CD4-positive, alpha-beta T cell (primary cell): ENCODE measurements around the gene HLA-F. TPM values are rescaled to one million over a fixed set of nuclear protein-coding genes. Genes with fewer than 3 reads are reported as not detected.

Experiments used
- ATAC-seq: fragments of 200-7000 bp; cut with Tn5 transposase; one replicate; pipeline ENCODE4 v1.10.0; 2022; ENCODE audit warnings: mild to moderate bottlenecking; ENCODE audit not compliant: poor library complexity
- CTCF ChIA-PET: fragments of 350-600 bp; sonication (Branson Sonifier 250); formaldehyde crosslinking; loops from one replicate; lab custom pipeline; 2021; ENCODE audit warnings: antibody characterized with exemption, inconsistent platforms; lab: Charles Lee
- POLR2A ChIA-PET: fragments of 350-600 bp; sonication (Branson Sonifier 250); formaldehyde crosslinking; loops from one replicate; lab custom pipeline; 2021; ENCODE audit warnings: antibody characterized with exemption, inconsistent platforms; lab: Charles Lee
- DNase-seq, 14 experiments: peaks; one replicate each; pipeline ENCODE4 v3.0.0-alpha.2; 2013 to 2020; ENCODE audit warnings: mixed read lengths in 2 of 14
- H3K27ac ChIP-seq, 2 donors: one replicate each; pipeline versions ENCODE4 v1.5.1 to v1.7.0; 2013; ENCODE audit warnings: low read length in 2 of 2, low read depth in 1 of 2, mild to moderate bottlenecking in 1 of 2
- H3K27me3 ChIP-seq, 2 experiments: 1 replicate in 1 of 2; 2 replicates in 1 of 2; pipeline versions ENCODE4 v1.6.1 to v1.7.0; 2013; ENCODE audit warnings: low read length in 2 of 2, control low read depth in 1 of 2, mild to moderate bottlenecking in 1 of 2, moderate library complexity in 1 of 2; ENCODE audit not compliant: insufficient read depth in 2 of 2, control insufficient read depth in 1 of 2
- H3K36me3 ChIP-seq: one replicate; pipeline ENCODE4 v1.6.1; 2013; ENCODE audit warnings: low read length, control low read depth; ENCODE audit not compliant: insufficient read depth
- H3K4me1 ChIP-seq: one replicate; pipeline ENCODE4 v1.6.1; 2013; ENCODE audit warnings: low read length, control low read depth; ENCODE audit not compliant: insufficient read depth
- H3K4me3 ChIP-seq: one replicate; pipeline ENCODE4 v1.5.1; 2013; ENCODE audit warnings: mild to moderate bottlenecking, low read length, moderate library complexity
- H3K9me3 ChIP-seq, 2 experiments: 1 replicate in 1 of 2; 2 replicates in 1 of 2; pipeline versions ENCODE4 v1.6.1 to v1.7.0; 2013; ENCODE audit warnings: low read length in 2 of 2, mild to moderate bottlenecking in 2 of 2, control low read depth in 1 of 2, moderate library complexity in 1 of 2; ENCODE audit not compliant: control insufficient read depth in 1 of 2, insufficient read depth in 1 of 2
- H3K27ac Mint-ChIP-seq: one replicate; pipeline ENCODE4 v1.8.0; 2020; ENCODE audit warnings: mixed read lengths
- H3K27me3 Mint-ChIP-seq: one replicate; pipeline ENCODE4 v1.8.0; 2021; ENCODE audit warnings: mixed read lengths
- H3K36me3 Mint-ChIP-seq: one replicate; pipeline ENCODE4 v1.8.0; 2021; ENCODE audit warnings: low read depth, mixed read lengths
- H3K4me1 Mint-ChIP-seq: one replicate; pipeline ENCODE4 v1.8.0; 2021; ENCODE audit warnings: low read depth, mixed read lengths
- H3K4me3 Mint-ChIP-seq: one replicate; pipeline ENCODE4 v1.8.0; 2020; ENCODE audit warnings: mild to moderate bottlenecking, mixed read lengths
- H3K9me3 Mint-ChIP-seq: one replicate; pipeline ENCODE4 v1.8.0; 2020; ENCODE audit warnings: mixed read lengths
- intact Hi-C, 2 experiments: fragments of 100-400 bp; cut with DNase I in 1 of 2; cut with micrococcal nuclease in 1 of 2; formaldehyde crosslinking; loops; one replicate each; pipeline versions ENCODE4 v1.15.1 to v1.9.0; 2023 to 2025; cut with DNase I, micrococcal nuclease
- total RNA-seq, 174 experiments: library from RNA in 2 of 174; stranded (reverse) in 2 of 174; gene quantifications; one replicate each; pipeline ENCODE4 v1.2.3 and lab custom pipeline; 2021 to 2026
- TF ChIP-seq, protein P1 (sequence below): fragments of 200-600 bp; IDR thresholded peaks from one replicate; pipeline ENCODE4 v1.8.0; 2022; ENCODE audit warnings: antibody characterized with exemption, mild to moderate bottlenecking

HLA-F gene
- total RNA-seq, 2 experiments from 2014 or later, result 560 TPM

DNA sequence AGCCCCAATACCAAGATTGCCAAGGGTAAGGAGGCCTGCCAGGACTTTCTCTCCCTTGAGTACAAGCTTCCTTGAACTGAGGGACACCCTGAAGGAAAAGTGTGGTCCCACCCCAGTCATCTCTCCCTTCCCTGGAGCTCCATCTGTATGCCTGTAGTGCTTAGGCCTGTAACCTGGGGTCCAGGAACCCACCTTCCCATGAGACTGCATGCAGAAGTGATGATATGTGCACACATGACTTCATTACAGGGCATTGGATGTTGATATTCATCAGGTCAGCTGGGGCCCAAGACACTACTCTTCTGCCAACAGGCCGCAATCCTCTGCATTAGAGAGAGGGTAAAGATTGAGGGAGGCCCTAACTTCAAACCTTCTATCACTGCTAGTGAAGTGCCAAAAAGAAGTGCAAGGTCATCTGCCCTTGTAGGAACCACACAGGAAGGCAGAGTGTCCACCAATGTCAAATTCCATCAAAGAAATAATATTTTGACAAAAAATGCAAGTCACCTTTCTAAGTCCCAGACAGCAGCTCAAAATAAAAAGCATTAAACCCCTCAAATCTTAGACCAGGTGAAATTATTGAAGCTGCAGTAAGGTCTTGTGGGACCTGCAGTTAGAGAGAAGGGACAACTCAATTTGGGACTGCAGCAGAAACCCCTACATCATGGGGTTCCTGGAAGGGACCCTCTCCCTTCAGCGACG is 5.1 kb downstream of the HLA-F start:
- no peaks in the 10 kb centered on the region for H3K27me3 ChIP-seq
- Mint-ChIP-seq H3K27me3 (no peaks in the 10 kb centered on the region), H3K36me3 (peaks cover 61% of the 10 kb centered on the region), H3K9me3 (no peaks in the 10 kb centered on the region), H3K4me1 (peaks cover 76% of the 10 kb centered on the region), H3K4me3 (peak overlapping the region; percentile 97), H3K27ac (peak overlapping the region; percentile 95)
- DNase-seq (peak in 2 of 14 experiments; percentile 11 to 24), ATAC-seq (no peak)
- TF ChIP-seq, protein P1, sequence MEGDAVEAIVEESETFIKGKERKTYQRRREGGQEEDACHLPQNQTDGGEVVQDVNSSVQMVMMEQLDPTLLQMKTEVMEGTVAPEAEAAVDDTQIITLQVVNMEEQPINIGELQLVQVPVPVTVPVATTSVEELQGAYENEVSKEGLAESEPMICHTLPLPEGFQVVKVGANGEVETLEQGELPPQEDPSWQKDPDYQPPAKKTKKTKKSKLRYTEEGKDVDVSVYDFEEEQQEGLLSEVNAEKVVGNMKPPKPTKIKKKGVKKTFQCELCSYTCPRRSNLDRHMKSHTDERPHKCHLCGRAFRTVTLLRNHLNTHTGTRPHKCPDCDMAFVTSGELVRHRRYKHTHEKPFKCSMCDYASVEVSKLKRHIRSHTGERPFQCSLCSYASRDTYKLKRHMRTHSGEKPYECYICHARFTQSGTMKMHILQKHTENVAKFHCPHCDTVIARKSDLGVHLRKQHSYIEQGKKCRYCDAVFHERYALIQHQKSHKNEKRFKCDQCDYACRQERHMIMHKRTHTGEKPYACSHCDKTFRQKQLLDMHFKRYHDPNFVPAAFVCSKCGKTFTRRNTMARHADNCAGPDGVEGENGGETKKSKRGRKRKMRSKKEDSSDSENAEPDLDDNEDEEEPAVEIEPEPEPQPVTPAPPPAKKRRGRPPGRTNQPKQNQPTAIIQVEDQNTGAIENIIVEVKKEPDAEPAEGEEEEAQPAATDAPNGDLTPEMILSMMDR, result no peak
- intact Hi-C loops, result loop anchor here in 1 of 2 experiments (10.0 kb wide), 1 partner anchor 236 kb away; no protein-coding TSS in a partner anchor
- H3K4me1 ChIP-seq, result peaks cover 51% of the 10 kb centered on the region
- H3K9me3 ChIP-seq, result no peaks in the 10 kb centered on the region
- CTCF ChIA-PET, result interaction anchor here (0.9 to 1.6 kb wide), 2 partner anchors 9 to 25 kb away, joined by 3 to 4 read pairs; no protein-coding TSS in a partner anchor
- POLR2A ChIA-PET, result interaction anchor here (1.0 to 4.5 kb wide), 7 partner anchors 9 to 79 kb away, joined by 3 to 44 read pairs (median 5); no protein-coding TSS in a partner anchor
- no peak overlapping the region for H3K4me3 ChIP-seq
- H3K27ac ChIP-seq, result peak overlapping the region in 1 of 2 donors; percentile 44
- H3K36me3 ChIP-seq, result peaks cover 56% of the 10 kb centered on the region

DNA sequence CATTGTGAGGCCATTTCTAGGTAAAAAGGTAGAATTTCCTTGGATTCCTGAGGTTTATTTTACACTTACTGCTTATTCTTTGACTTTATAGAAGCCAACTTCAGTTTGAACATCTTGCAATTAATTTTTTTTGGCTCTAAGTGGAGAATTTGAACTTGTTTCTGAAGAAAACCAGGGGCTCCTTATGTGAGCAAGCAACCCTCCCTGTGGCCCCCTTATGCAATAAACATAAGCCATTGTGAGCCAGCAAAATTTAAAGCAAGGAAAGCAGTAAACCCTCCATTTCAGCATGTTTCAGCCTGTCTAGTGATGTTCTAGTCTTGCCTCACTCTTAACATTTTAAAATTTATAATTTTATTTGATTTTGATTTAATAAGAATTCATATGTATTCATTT is 5.6 kb downstream of the HLA-F start:
- H3K27ac ChIP-seq, result peak overlapping the region in 1 of 2 donors; percentile 44
- H3K27me3 ChIP-seq, result no peaks in the 10 kb centered on the region
- Mint-ChIP-seq H3K27me3 (no peaks in the 10 kb centered on the region), H3K9me3 (no peaks in the 10 kb centered on the region), H3K27ac (peak overlapping the region; percentile 95), H3K4me3 (peak overlapping the region; percentile 25), H3K36me3 (peaks cover 55% of the 10 kb centered on the region), H3K4me1 (peaks cover 77% of the 10 kb centered on the region)
- H3K4me1 ChIP-seq, result peaks cover 51% of the 10 kb centered on the region
- no peaks in the 10 kb centered on the region for H3K9me3 ChIP-seq
- DNase-seq (peak in 1 of 14 experiments; percentile 41), ATAC-seq (no peak)
- H3K4me3 ChIP-seq, result no peak overlapping the region
- intact Hi-C loops, result loop anchor here in 1 of 2 experiments (10.0 kb wide), 1 partner anchor 236 kb away; no protein-coding TSS in a partner anchor
- TF ChIP-seq, protein P1, result no peak
- POLR2A ChIA-PET, result interaction anchor here (1.5 to 4.5 kb wide), 3 partner anchors 20 to 30 kb away, joined by 3 to 44 read pairs (median 22); no protein-coding TSS in a partner anchor
- peaks cover 52% of the 10 kb centered on the region for H3K36me3 ChIP-seq
- CTCF ChIA-PET, result interaction anchor here (0.9 to 1.6 kb wide), 2 partner anchors 8 to 25 kb away, joined by 3 to 4 read pairs; no protein-coding TSS in a partner anchor

DNA sequence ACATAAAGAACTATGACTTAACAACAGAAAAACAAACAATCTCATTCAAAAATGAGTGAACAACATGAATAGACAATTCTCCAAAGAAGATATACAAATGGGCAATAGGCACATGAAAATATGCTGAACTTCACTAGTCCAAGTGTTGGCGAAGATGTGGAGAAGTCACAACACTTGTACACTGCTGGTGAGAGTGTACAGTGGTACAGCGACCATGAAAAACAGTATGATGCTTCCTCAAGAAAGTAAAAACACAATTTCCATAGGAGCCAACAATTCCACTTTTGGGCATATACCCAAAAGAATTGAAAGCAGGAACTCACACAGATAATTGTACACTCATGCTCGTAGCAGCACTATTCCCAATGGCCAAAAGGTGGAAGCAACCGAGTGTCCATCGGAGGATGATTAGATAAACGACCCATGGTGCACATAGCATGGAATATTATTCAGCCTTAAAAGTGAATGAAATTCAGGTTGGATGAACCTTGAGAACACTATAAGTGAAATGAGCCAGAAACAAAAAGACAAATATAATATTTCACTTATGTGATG is 6.6 kb downstream of the HLA-F start:
- no peak for DNase-seq
- peak overlapping the region; percentile 95 for H3K27ac Mint-ChIP-seq
- H3K4me3 Mint-ChIP-seq, result no peak overlapping the region
- Histone ChIP-seq H3K36me3 (peaks cover 42% of the 10 kb centered on the region), H3K27me3 (no peaks in the 10 kb centered on the region), H3K27ac (no peak overlapping the region), H3K9me3 (no peaks in the 10 kb centered on the region), H3K4me1 (peaks cover 43% of the 10 kb centered on the region), H3K4me3 (no peak overlapping the region)
- ChIA-PET POLR2A (interaction anchor here (1.7 to 4.8 kb wide), 2 partner anchors 19 to 21 kb away, joined by 7 to 21 read pairs; no protein-coding TSS in a partner anchor), CTCF (interaction anchor here (1.3 kb wide), 1 partner anchor 23 kb away, joined by 3 read pairs; no protein-coding TSS in a partner anchor)
- TF ChIP-seq, protein P1, result no peak
- H3K9me3 Mint-ChIP-seq, result no peaks in the 10 kb centered on the region
- ATAC-seq, result no peak
- intact Hi-C loops, result loop anchor here in 1 of 2 experiments (10.0 kb wide), 1 partner anchor 235 kb away; no protein-coding TSS in a partner anchor
- H3K4me1 Mint-ChIP-seq, result peaks cover 80% of the 10 kb centered on the region
- no peaks in the 10 kb centered on the region for H3K27me3 Mint-ChIP-seq
- H3K36me3 Mint-ChIP-seq, result peaks cover 45% of the 10 kb centered on the region
